GM19238 (cell line): ENCODE measurements around the gene ZBTB7C.

Experiments
- DNase-seq: peaks from one replicate; pipeline ENCODE4 v3.0.0; 2011; ENCODE audit warnings: low spot score; ENCODE audit not compliant: insufficient read length

The ZBTB7C gene

DNA sequence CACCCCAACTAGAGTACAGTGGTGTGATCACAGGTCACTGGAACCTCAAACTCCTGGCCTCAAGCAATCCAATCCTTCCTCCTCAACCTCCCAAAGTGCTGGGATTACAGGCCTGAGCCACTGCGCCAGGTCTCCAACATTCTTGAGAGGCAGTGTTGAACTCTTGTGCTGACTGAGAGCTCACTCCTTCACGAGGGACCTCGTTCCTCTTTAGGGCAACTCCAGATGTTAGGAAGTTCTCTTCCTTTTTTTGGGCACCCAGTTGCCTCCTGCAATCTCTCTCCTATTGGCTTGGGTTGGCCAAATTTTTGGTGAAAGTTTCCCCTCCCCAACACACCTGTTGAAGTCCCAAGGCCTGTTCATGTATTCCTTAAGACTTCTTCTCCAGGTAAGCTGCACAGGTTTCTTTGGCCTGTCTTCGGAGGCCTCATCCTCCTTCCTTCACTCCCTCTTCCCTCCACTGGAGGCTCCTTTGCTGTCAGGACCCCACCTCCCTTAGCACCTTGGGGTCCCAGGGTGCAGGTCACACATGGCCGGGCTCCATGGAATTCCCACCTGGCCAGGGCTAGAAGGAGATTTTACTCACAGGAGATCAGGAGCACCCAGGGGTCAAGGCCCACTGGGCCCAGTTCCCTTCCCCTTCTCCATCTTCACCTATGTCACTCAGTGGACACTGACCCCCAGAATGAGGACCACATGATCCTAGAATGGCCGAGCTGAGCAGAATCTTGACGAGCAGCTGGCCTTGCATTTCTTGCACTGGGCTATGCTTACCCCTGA, 384.1 kb downstream of the ZBTB7C start:
- no peak for DNase-seq

DNA sequence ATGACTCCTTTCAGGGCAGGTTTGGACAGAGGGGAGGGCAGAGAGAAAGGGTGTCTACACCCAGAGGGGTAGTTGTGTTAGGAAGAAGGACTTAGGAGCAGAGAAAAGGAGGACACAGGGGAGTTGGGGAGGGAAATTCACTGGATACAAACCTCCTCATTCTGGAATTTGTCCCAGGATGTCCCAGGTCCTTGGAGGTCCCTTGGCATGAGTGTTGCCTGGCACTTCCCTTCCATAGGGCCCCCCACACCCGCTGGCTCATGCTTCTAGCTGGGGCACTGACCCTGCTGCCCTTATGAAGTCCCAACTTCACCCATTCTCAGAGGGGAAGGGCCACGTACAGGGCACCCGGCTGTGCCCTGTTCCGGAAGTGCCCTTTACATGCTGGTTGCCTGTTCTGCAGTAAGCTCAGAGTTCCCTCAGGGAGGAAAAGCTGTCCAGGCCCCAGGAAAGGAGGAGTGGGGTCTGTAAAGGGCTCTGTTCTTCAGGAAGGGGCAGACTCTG, 385.1 kb downstream of the ZBTB7C start:
- no peak for DNase-seq

DNA sequence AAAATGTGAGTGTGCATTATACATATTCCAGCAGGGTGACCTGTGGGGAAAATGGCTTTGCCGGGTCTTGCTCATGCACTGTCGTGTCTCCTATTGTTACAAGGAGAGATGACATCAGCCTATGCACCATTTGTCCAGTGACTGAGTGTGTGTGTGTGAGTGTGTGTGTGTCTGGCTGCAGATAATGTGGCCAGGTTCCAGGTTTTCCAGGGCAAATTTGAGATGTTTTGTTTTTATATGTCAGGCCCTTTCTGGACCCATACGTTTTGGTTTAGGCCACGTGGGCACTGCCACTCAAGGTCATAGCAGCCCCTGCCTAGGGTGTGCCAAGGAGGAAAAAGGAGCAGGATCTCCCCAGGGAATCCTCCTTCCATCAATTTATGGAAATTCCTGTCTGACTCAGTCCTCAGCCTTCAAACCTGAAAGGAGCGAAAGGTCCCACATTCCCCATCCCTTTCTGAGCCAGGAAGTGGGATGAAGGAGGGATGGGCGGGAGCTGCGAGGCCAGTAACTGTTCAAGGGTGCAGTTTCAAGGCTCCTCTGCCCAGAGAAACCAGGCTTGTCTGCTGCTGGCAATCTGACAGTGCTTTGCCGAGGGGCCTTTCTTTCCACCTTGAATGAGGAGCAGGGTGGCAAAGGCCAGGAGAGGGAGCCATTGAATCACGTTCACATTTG, 385.7 kb downstream of the ZBTB7C start:
- DNase-seq: no peak

- DNase-seq: peak; percentile 38
These were observed 386.5 kb downstream of the ZBTB7C start for GRCh38 chr18:48022531-48023329.

DNA sequence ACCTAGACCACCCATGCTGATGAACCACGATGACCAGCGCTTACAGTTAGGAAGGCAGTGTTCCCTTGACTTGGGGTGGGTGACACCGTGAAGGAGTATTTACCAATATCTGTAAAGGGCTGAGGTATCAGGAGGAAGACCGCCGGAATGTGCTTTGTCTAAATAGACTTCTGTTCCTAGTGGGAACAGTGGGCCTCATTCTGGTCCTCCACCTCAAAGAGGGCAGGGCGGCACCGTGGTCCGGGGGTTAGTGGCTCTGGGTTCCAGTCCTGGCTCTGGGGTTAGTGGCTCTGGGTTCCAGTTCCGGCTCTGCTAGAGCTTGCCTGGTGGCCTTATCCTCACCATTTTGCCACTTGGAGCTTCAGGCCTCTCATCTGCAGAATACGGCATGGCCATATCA, 387.2 kb downstream of the ZBTB7C start:
- no peak for DNase-seq

DNA sequence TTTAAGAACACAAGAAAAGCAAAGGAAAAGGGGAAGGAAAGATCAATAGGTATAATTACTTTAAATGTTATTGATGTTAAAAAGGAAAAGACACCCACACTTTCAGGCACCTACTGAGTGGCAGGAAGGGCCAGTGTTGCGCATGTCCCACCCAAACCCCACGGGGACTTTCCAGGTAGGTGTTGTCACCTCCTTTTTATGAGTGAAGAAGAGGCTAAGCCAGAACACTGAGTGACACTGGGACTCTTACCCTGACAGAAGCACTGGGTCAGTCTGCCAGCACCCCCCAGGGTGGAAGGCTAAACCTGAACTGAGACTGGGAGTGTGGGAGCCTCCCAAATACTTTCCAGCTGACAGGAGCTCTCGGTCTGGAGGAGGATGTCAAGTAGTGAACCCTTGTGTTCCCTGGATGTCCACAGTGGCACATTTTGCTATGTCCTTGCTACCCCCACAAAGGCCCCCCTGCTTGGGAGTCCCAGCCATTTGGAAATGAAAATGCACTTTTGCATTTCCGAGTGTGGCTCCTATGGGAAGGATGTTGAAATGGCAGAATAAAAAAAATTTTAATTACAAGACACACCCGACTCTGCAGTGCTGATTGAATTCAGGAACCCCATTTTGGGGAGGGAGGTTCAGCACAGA, 387.8 kb downstream of the ZBTB7C start:
- no peak for DNase-seq

GRCh38 chr18:48020337-48021250, 388.6 kb downstream of the ZBTB7C start:
- DNase-seq: no peak

DNA sequence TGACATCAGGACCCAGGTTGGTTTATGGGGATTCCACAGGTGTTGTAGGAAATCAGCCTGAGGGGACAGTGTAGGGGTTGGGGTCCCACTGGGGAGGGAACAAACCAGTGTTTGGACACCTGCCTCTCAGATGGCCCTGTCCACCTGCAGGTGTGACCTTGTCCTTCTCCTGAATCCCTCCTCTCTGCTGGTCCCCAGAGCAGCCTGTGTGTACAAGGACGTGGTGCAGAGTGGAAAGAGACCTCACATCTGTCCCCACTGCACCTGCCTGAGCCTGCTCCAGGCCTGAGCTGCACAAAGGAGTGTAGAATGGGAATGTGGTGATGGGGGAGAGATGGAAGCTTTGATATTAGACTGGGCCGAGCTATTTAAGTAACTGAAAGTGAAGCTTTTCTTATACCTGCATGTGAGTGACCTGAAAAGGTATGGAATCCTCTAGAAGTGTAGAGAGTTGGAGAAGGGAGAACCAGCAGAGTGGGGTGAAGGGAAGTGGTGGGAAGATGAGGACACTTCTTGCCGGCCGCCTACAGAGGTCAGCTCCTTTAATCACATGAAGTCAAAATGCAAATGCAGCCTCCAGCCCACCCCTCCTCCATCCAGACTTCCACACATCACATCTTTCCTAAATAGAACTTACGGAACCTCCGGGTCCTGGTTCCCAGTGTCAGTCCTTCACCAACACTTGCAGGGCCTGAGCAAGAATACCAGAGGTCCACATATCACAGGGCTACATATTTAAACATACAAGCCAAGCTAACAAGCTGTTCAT, 389.4 kb downstream of the ZBTB7C start:
- DNase-seq: no peak

GRCh38 chr18:48018851-48019250, 390.3 kb downstream of the ZBTB7C start:
- DNase-seq: no peak

DNA sequence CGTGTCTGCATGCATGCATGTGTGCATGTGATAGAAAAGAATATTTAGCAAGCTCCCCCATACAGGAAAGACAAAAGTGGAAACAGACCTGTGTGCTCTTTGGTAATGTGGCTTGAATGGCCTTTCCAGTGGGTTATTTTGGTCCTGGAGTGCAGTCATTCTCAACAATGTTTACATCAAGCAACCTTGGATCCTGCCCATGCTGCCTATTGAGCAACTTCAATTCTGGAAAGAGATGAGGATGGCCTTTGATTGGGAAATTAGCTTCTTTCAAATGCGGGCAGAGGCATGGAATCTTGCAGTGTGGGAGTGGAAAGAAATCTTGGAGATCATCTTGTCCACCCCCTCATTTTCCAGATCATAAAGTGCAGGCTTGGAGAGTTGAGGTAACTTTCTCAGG, 391.5 kb downstream of the ZBTB7C start:
- DNase-seq: no peak

DNA sequence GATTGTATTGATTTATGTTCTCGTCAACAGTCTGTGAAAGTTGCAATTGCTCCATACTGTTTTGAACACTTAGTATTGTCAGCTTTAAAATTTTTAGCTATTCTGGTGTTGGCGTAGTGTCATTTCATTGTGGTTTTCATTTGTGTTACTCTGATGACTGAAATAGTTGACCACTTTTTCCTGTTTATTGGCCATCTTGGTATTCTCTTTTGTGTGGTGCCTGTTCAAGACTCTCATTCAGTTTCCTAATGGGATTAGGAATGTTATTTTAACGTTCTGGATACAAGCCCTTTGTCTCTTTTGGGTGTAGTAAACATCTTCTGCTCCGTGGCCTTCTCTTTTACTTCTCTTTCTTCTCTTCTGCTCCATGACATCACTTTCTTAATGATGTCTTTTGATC, 396.0 kb downstream of the ZBTB7C start:
- DNase-seq: no peak

DNA sequence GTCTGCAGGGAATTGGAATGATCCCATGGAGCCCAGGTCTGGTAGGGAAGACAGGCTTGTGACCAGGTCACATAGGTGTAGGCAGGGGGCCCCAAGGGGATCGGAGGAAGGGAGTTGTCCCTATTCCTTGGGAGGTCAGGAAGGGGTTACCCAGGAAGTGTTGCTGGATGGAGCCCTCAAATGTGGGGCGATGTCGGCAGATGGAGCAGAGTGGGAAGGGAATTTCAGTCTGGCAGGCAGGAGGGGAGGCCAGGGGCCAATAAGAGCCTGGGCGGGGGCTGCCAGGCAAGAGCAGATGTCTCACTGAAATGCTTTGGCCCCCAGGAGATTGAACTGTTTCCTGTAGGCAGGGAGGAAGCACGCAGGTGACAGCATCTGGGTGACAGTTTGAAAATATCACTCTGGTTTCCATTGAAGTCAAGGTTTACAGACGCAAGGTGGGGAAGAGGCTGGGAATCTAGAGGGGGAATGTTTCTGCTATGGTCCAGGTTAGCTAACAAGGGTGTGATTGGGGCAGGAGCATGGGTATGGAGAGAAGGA, 397.2 kb downstream of the ZBTB7C start:
- DNase-seq: no peak

DNA sequence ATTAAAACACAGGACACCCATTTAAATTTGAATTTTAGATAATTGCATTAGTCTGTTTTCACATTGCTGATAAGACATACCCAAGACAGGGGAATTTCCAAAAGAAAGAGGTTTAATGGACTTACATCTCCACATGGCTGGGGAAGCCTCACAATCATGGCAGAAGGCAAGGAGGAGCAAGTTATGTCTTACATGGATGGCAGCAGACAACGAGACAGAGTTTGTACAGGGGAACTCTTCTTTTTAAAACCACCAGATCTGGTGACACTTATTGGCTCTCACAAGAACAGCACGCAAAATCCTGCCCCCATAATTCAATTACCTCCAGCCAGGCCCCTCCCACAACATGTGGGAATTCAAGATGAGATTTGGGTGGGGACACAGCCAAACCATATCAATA, 398.9 kb downstream of the ZBTB7C start:
- no peak for DNase-seq

- no peak for DNase-seq
These were observed 400.0 kb downstream of the ZBTB7C start for GRCh38 chr18:48009116-48009745.

GRCh38 chr18:48007955-48008701, 401.1 kb downstream of the ZBTB7C start:
- DNase-seq: peak; percentile 67

GRCh38 chr18:48007381-48007780, 401.8 kb downstream of the ZBTB7C start:
- no peak for DNase-seq

GRCh38 chr18:48006415-48007175, 402.6 kb downstream of the ZBTB7C start:
- DNase-seq: no peak
